ENCODE data around the gene GABBR2. TPM values are rescaled to one million over a fixed set of nuclear protein-coding genes. Genes with fewer than 3 reads are reported as not detected.

Gene GABBR2
- total RNA-seq, 1 experiment from 2014 or later, result not detected

- H3K27ac Mint-ChIP-seq (ENCODE audit: low read depth, unreplicated experiment), result no peak overlapping the region
- BruUV-seq (replicated peaks), result no TSS peak
- peaks cover 25% of the 10 kb centered on the region for H3K4me1 Mint-ChIP-seq (ENCODE audit: insufficient read depth, unreplicated experiment)
- POLR2A ChIA-PET, result no interaction called here
- TF ChIP-seq CTCF (IDR thresholded peaks at IDR 0.05; ENCODE audit: unreplicated experiment), result no peak
- intact Hi-C loops (cut with micrococcal nuclease), result no loop called here
- H3K9me3 Mint-ChIP-seq (ENCODE audit: unreplicated experiment), result no peaks in the 10 kb centered on the region
- no peak overlapping the region for H3K4me3 Mint-ChIP-seq (ENCODE audit: unreplicated experiment)
- no peaks in the 10 kb centered on the region for H3K36me3 Mint-ChIP-seq (ENCODE audit: insufficient read depth, unreplicated experiment)
- no peak for DNase-seq (ENCODE audit: unreplicated experiment)
- H3K27me3 Mint-ChIP-seq (ENCODE audit: insufficient read depth, unreplicated experiment), result no peaks in the 10 kb centered on the region
- CTCF ChIA-PET, result interaction anchor here (0.6 to 2.9 kb wide), 2 partner anchors 12 to 509 kb away, joined by 3 to 15 read pairs; no protein-coding TSS in a partner anchor
Measured at GRCh38 chr9:98327249-98327561, 381.5 kb downstream of the GABBR2 start.

- no peak overlapping the region for H3K27ac Mint-ChIP-seq (ENCODE audit: low read depth, unreplicated experiment)
- H3K9me3 Mint-ChIP-seq (ENCODE audit: unreplicated experiment), result no peaks in the 10 kb centered on the region
- CTCF ChIA-PET, result interaction anchor here (0.5 to 2.9 kb wide), 6 partner anchors 7 to 509 kb away, joined by 3 to 15 read pairs (median 3); no protein-coding TSS in a partner anchor
Measured at GRCh38 chr9:98326459-98327248, 382.1 kb downstream of the GABBR2 start.

GRCh38 chr9:98324801-98325200 lies 383.9 kb downstream of the GABBR2 start:
- Mint-ChIP-seq H3K4me1 (ENCODE audit: insufficient read depth, unreplicated experiment) (peaks cover 23% of the 10 kb centered on the region), H3K27ac (ENCODE audit: low read depth, unreplicated experiment) (no peak overlapping the region), H3K27me3 (ENCODE audit: insufficient read depth, unreplicated experiment) (no peaks in the 10 kb centered on the region), H3K9me3 (ENCODE audit: unreplicated experiment) (no peaks in the 10 kb centered on the region), H3K36me3 (ENCODE audit: insufficient read depth, unreplicated experiment) (no peaks in the 10 kb centered on the region), H3K4me3 (ENCODE audit: unreplicated experiment) (no peak overlapping the region)
- CTCF ChIA-PET, result interaction anchor here (0.6 to 2.9 kb wide), 4 partner anchors 10 to 481 kb away, joined by 3 to 15 read pairs (median 3); no protein-coding TSS in a partner anchor
- no TSS peak for BruUV-seq (replicated peaks)
- intact Hi-C loops (cut with micrococcal nuclease), result no loop called here
- TF ChIP-seq CTCF (IDR thresholded peaks at IDR 0.05; ENCODE audit: unreplicated experiment), result no peak
- POLR2A ChIA-PET, result no interaction called here
- no peak for DNase-seq (ENCODE audit: unreplicated experiment)

More at GRCh38 chr9:98326459-98327248, 382.1 kb downstream of the GABBR2 start:
- Mint-ChIP-seq H3K27me3 (ENCODE audit: insufficient read depth, unreplicated experiment) (no peaks in the 10 kb centered on the region), H3K4me3 (ENCODE audit: unreplicated experiment) (no peak overlapping the region), H3K4me1 (ENCODE audit: insufficient read depth, unreplicated experiment) (peaks cover 25% of the 10 kb centered on the region), H3K36me3 (ENCODE audit: insufficient read depth, unreplicated experiment) (no peaks in the 10 kb centered on the region)
- intact Hi-C loops (cut with micrococcal nuclease), result no loop called here
- DNase-seq (ENCODE audit: unreplicated experiment), result peak; percentile 47
- TF ChIP-seq CTCF (IDR thresholded peaks at IDR 0.05; ENCODE audit: unreplicated experiment), result no peak
- no TSS peak for BruUV-seq (replicated peaks)
- POLR2A ChIA-PET, result no interaction called here

GRCh38 chr9:98323831-98324135 lies 385.0 kb downstream of the GABBR2 start:
- H3K4me3 Mint-ChIP-seq (ENCODE audit: unreplicated experiment), result no peak overlapping the region
- H3K36me3 Mint-ChIP-seq (ENCODE audit: insufficient read depth, unreplicated experiment), result no peaks in the 10 kb centered on the region
- no peak overlapping the region for H3K27ac Mint-ChIP-seq (ENCODE audit: low read depth, unreplicated experiment)
- no peaks in the 10 kb centered on the region for H3K27me3 Mint-ChIP-seq (ENCODE audit: insufficient read depth, unreplicated experiment)
- CTCF ChIA-PET, result interaction anchor here (0.5 to 1.6 kb wide), 6 partner anchors 8 to 478 kb away, joined by 3 to 16 read pairs (median 3); no protein-coding TSS in a partner anchor
- POLR2A ChIA-PET, result no interaction called here
- no peak for DNase-seq (ENCODE audit: unreplicated experiment)
- no TSS peak for BruUV-seq (replicated peaks)
- H3K4me1 Mint-ChIP-seq (ENCODE audit: insufficient read depth, unreplicated experiment), result peaks cover 19% of the 10 kb centered on the region
- intact Hi-C loops (cut with micrococcal nuclease), result no loop called here
- no peak for TF ChIP-seq CTCF (IDR thresholded peaks at IDR 0.05; ENCODE audit: unreplicated experiment)
- no peaks in the 10 kb centered on the region for H3K9me3 Mint-ChIP-seq (ENCODE audit: unreplicated experiment)

Measured in MCF 10A (cell line).